Measurements from ENCODE around the gene MTFP1. TPM values are rescaled to one million over a fixed set of nuclear protein-coding genes. Genes with fewer than 3 reads are reported as not detected.
"Not testable (repeated sequence)": the region's sequence is repeated elsewhere in the genome, so short reads cannot be mapped to it uniquely, and the experiment has no call there.

MTFP1 gene
- total RNA-seq, 1 experiment from 2014 or later = 18.5 TPM

DNA sequence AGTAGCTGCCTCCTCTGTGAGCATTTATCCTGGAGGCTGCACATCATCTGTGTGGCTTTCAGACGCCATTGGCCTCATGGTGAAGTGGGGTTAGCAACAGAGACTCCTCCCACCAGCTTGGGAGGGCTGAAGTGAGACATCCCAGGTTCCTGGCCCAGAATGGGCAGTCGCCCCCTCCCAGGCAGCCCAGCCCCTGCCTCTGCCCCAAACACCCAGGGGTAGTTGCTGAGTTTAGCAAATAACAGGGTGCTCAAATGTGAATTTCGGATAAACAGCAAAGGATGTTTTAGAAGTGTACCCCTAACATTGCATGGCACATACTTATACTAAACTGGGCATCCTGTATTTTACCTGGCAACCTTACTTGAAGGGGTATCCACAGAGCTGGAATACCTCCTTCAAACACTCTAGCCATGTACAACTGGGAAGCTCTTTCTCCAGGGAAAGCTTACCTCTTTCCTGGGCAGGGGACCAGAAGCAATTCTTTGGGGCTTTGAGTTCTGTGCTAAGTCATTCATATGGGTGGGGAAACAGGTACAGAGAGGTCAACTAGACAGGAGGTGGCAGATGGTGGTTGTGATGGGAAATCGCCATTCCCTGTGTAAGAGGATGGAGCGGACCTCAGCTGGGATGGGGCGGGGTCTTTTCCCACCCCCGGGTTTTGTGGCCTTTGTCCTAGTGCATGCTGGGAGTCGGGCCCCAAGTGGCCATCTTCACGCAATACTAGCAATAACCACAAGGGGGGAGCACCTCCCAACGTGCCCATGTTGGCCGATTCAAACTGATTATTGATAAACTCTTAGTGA lies 19.3 kb downstream of the MTFP1 start:
- TSS peak; percentile 57 for BruUV-seq (replicated peaks)
- TF ChIP-seq EZH2 (IDR thresholded peaks at IDR 0.05; ENCODE audit: low read depth) = no peak
- TF ChIP-seq, protein P1, sequence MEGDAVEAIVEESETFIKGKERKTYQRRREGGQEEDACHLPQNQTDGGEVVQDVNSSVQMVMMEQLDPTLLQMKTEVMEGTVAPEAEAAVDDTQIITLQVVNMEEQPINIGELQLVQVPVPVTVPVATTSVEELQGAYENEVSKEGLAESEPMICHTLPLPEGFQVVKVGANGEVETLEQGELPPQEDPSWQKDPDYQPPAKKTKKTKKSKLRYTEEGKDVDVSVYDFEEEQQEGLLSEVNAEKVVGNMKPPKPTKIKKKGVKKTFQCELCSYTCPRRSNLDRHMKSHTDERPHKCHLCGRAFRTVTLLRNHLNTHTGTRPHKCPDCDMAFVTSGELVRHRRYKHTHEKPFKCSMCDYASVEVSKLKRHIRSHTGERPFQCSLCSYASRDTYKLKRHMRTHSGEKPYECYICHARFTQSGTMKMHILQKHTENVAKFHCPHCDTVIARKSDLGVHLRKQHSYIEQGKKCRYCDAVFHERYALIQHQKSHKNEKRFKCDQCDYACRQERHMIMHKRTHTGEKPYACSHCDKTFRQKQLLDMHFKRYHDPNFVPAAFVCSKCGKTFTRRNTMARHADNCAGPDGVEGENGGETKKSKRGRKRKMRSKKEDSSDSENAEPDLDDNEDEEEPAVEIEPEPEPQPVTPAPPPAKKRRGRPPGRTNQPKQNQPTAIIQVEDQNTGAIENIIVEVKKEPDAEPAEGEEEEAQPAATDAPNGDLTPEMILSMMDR (conservative IDR thresholded peaks at IDR 0.05) = peak; percentile 91
- no peaks in the 10 kb centered on the region for H3K79me2 ChIP-seq (ENCODE audit: low read depth)
- peaks cover 27% of the 10 kb centered on the region; the same call in 1 of the 2 replicates for H3F3A ChIP-seq (ENCODE audit: insufficient read depth, low read depth)
- H3K27ac ChIP-seq = no peak overlapping the region
- H3K4me1 ChIP-seq (replicated peaks; ENCODE audit: insufficient read depth) = peaks cover 9% of the 10 kb centered on the region
- peak in 1 of 2 experiments; percentile 53 for DNase-seq
- CTCF ChIA-PET = interaction anchor here (1.4 kb wide), 1 partner anchor 310 kb away, joined by 3 read pairs; no protein-coding TSS in a partner anchor
- H3K4me2 ChIP-seq = no peak overlapping the region; the same call in none of the 2 replicates
- H3K27me3 ChIP-seq (ENCODE audit: insufficient read depth, low read depth) = no peaks in the 10 kb centered on the region
- H3K36me3 ChIP-seq (ENCODE audit: low read depth) = no peaks in the 10 kb centered on the region
- intact Hi-C loops (cut with micrococcal nuclease; ENCODE audit: unreplicated experiment) = loop anchor here (1.0 to 2.0 kb wide), 3 partner anchors 40 to 310 kb away; no protein-coding TSS in a partner anchor
- H3K9me3 ChIP-seq (ENCODE audit: insufficient read depth, low read depth) = peaks cover 5% of the 10 kb centered on the region; the same call in 1 of the 2 replicates
- POLR2A ChIA-PET (ENCODE audit: unreplicated experiment) = no interaction called here
- no peak overlapping the region for H2AFZ ChIP-seq
- no peaks in the 10 kb centered on the region for H3K9me2 ChIP-seq (ENCODE audit: insufficient read depth)
- no peaks in the 10 kb centered on the region for H4K20me1 ChIP-seq (ENCODE audit: insufficient read depth)
- no peak overlapping the region for H3K4me3 ChIP-seq

DNA sequence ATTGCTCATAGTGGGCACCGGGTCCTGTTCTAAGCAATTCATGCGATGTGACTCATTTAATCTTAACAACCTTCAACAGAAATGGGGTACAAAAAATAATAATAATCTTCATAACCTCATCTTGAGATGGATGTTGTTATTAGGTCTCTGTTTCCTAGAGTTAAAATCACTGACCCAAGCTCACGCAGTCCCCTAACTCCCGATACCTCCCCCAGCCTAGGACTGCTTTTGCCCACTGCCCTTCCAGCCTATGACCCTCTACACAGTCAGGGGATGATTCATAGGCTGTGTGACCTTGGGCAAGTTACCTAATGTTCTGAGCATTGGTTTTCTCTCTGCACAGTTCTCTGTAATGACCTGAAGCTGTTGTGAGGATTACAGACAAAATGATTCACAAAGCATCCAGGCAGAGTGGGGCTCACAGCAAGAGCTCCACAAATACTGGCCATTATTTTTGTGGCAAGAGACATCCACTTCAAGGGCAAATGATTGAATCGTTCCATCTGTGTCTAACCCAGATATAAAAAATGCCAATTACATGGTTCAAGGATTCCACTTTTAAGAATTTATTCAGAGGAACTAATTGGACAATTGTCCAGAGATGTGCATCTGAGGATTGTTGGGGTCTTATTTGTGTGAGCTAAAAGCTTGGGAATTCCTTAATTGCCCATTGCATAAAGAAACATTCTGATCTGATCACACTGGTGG lies 20.0 kb downstream of the MTFP1 start:
- Histone ChIP-seq H3K9me2 (ENCODE audit: insufficient read depth) (no peaks in the 10 kb centered on the region), H3F3A (ENCODE audit: insufficient read depth, low read depth) (peaks cover 27% of the 10 kb centered on the region; the same call in 1 of the 2 replicates), H2AFZ (no peak overlapping the region), H3K4me1 (replicated peaks; ENCODE audit: insufficient read depth) (peaks cover 5% of the 10 kb centered on the region; the same call in 1 of the 2 replicates), H3K79me2 (ENCODE audit: low read depth) (no peaks in the 10 kb centered on the region), H3K9me3 (ENCODE audit: insufficient read depth, low read depth) (peaks cover 5% of the 10 kb centered on the region; the same call in 1 of the 2 replicates), H3K36me3 (ENCODE audit: low read depth) (no peaks in the 10 kb centered on the region), H4K20me1 (ENCODE audit: insufficient read depth) (no peaks in the 10 kb centered on the region), H3K4me2 (no peak overlapping the region; the same call in 1 of the 2 replicates), H3K27ac (no peak overlapping the region), H3K4me3 (no peak overlapping the region), H3K27me3 (ENCODE audit: insufficient read depth, low read depth) (no peaks in the 10 kb centered on the region)
- intact Hi-C loops (cut with micrococcal nuclease; ENCODE audit: unreplicated experiment) = loop anchor here (1.0 to 2.0 kb wide), 3 partner anchors 39 to 310 kb away; no protein-coding TSS in a partner anchor
- BruUV-seq (replicated peaks) = no TSS peak
- no peak for DNase-seq
- TF ChIP-seq, protein P1 (conservative IDR thresholded peaks at IDR 0.05) = peak; percentile 48; the same call in 1 of the 2 replicates
- TF ChIP-seq EZH2 (IDR thresholded peaks at IDR 0.05; ENCODE audit: low read depth) = no peak
- POLR2A ChIA-PET (ENCODE audit: unreplicated experiment) = interaction anchor here (0.5 kb wide), 1 partner anchor 25 kb away, joined by 3 read pairs; no protein-coding TSS in a partner anchor
- CTCF ChIA-PET = interaction anchor here (1.3 kb wide), 1 partner anchor 40 kb away, joined by 5 read pairs; no protein-coding TSS in a partner anchor

DNA sequence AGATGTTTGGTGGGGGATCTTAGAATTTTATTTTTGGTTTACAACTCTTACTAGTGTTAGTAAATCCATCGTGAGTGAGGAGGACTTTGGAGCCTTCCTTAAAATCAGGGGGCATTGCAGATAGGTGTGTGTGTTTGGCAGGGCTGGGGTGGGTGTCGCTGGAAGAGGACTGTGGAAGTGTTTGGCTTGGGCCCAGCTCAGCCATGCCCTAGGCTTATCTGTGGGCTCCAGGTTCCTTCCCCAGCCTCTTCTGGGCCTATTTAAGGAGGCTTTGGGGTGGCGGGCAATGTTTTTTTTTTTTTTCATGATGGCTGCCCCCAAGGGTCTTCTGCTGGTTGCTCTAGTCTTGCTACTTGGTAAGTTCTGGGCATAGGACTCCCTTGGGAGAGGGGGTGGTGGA lies 22.1 kb downstream of the MTFP1 start:
- no peak overlapping the region for H3K4me3 ChIP-seq
- no peak overlapping the region for H3K4me2 ChIP-seq
- POLR2A ChIA-PET (ENCODE audit: unreplicated experiment) = no interaction called here
- no peaks in the 10 kb centered on the region for H3K9me2 ChIP-seq (ENCODE audit: insufficient read depth)
- CTCF ChIA-PET = interaction anchor here (0.6 to 0.7 kb wide), 3 partner anchors 38 to 68 kb away, joined by 3 to 5 read pairs (median 3); no protein-coding TSS in a partner anchor
- no peak for TF ChIP-seq EZH2 (IDR thresholded peaks at IDR 0.05; ENCODE audit: low read depth)
- TF ChIP-seq, protein P1 (conservative IDR thresholded peaks at IDR 0.05) = no peak
- H3K9me3 ChIP-seq (ENCODE audit: insufficient read depth, low read depth) = peaks cover under 1% of the 10 kb centered on the region; the same call in 1 of the 2 replicates
- intact Hi-C loops (cut with micrococcal nuclease; ENCODE audit: unreplicated experiment) = no loop called here
- H3K79me2 ChIP-seq (ENCODE audit: low read depth) = no peaks in the 10 kb centered on the region
- no TSS peak for BruUV-seq (replicated peaks)
- H2AFZ ChIP-seq = no peak overlapping the region
- H3K36me3 ChIP-seq (ENCODE audit: low read depth) = no peaks in the 10 kb centered on the region
- H4K20me1 ChIP-seq (ENCODE audit: insufficient read depth) = no peaks in the 10 kb centered on the region
- no peaks in the 10 kb centered on the region for H3K27me3 ChIP-seq (ENCODE audit: insufficient read depth, low read depth)
- DNase-seq = no peak
- H3K27ac ChIP-seq = no peak overlapping the region
- H3F3A ChIP-seq (ENCODE audit: insufficient read depth, low read depth) = peaks cover 22% of the 10 kb centered on the region; the same call in 1 of the 2 replicates
- peaks cover 5% of the 10 kb centered on the region; the same call in 1 of the 2 replicates for H3K4me1 ChIP-seq (replicated peaks; ENCODE audit: insufficient read depth)

DNA sequence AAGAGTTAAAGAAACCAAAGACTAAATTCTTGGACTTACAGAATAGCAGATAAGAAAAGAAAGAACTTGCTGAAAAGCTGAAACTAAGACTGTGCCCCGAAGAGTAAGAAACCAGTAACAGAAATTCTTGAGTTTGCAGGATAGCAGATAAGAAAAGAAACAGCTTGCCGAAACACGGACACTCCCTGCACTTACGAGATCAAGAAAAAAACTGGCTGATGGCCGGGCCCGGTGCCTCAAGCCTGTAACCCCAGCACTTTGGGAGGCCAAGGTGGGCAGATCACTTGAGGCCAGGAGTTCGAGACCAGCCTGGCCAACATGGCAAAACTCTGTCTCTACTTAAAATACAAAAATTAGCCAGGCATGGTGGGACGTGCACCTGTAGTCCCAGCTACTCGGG lies 25.9 kb downstream of the MTFP1 start:
- H3K27ac ChIP-seq; H3F3A ChIP-seq (ENCODE audit: insufficient read depth, low read depth); DNase-seq; H3K36me3 ChIP-seq (ENCODE audit: low read depth); H3K4me3 ChIP-seq; POLR2A ChIA-PET (ENCODE audit: unreplicated experiment); CTCF ChIA-PET; H3K79me2 ChIP-seq (ENCODE audit: low read depth); H2AFZ ChIP-seq; H3K27me3 ChIP-seq (ENCODE audit: insufficient read depth, low read depth); H3K4me2 ChIP-seq; H3K9me3 ChIP-seq (ENCODE audit: insufficient read depth, low read depth); H4K20me1 ChIP-seq (ENCODE audit: insufficient read depth); H3K4me1 ChIP-seq (replicated peaks; ENCODE audit: insufficient read depth); intact Hi-C loops (cut with micrococcal nuclease; ENCODE audit: unreplicated experiment); H3K9me2 ChIP-seq (ENCODE audit: insufficient read depth); BruUV-seq (replicated peaks): not testable (repeated sequence)
